WTC11 (cell line): ENCODE measurements around the gene RBPJ. TPM values are rescaled to one million over a fixed set of nuclear protein-coding genes. Genes with fewer than 3 reads are reported as not detected.

Experiments used
- ATAC-seq: fragments of 200-7000 bp; cut with Tn5 transposase; 2 replicates; pipeline ENCODE4 v1.10.0; 2021; ENCODE audit warnings: mild to moderate bottlenecking, moderate library complexity
- CTCF ChIA-PET: fragments of 300-600 bp; sonication (Branson Sonifier 250); formaldehyde crosslinking; loops from one replicate; lab custom pipeline; 2021; ENCODE audit warnings: antibody characterized with exemption; lab: Charles Lee
- POLR2A ChIA-PET: fragments of 350-600 bp; sonication (Branson Sonifier 250); formaldehyde crosslinking; loops from one replicate; lab custom pipeline; 2021; ENCODE audit warnings: antibody characterized with exemption; lab: Charles Lee
- DNase-seq: peaks from one replicate; pipeline ENCODE4 v3.0.0; 2021; ENCODE audit warnings: low spot score
- H3K27ac Mint-ChIP-seq: 2 replicates; pipeline ENCODE4 v1.8.0; 2021; ENCODE audit warnings: mixed read lengths
- H3K27me3 Mint-ChIP-seq: 2 replicates; pipeline ENCODE4 v1.8.0; 2021; ENCODE audit warnings: low read depth, mild to moderate bottlenecking, moderate library complexity, mixed read lengths
- H3K36me3 Mint-ChIP-seq: 2 replicates; pipeline ENCODE4 v1.8.0; 2021; ENCODE audit warnings: mixed read lengths
- H3K4me1 Mint-ChIP-seq: 2 replicates; pipeline ENCODE4 v1.8.0; 2022; ENCODE audit warnings: mixed read lengths
- H3K4me3 Mint-ChIP-seq: 2 replicates; pipeline ENCODE4 v1.8.0; 2021; ENCODE audit warnings: mild to moderate bottlenecking, moderate library complexity, mixed read lengths
- H3K9me3 Mint-ChIP-seq: 2 replicates; pipeline ENCODE4 v1.8.0; 2021; ENCODE audit warnings: mixed read lengths
- AFF4 ChIP-seq: sonication (generic); formaldehyde crosslinking; IDR thresholded peaks from 2 replicates; pipeline ENCODE4 v1.8.1; 2023; ENCODE audit warnings: mild to moderate bottlenecking, missing genetic modification reagents, borderline replicate concordance
- AR ChIP-seq: fragments of 250-450 bp; sonication (Bioruptor Pico); IDR thresholded peaks from 2 replicates; pipeline ENCODE4 v1.9.0; 2021; ENCODE audit warnings: mild to moderate bottlenecking
- E2F5 ChIP-seq: sonication (generic); formaldehyde crosslinking; IDR thresholded peaks from 2 replicates; pipeline ENCODE4 v1.8.1; 2022; ENCODE audit warnings: mild to moderate bottlenecking, moderate library complexity, missing genetic modification reagents
- ELF4 ChIP-seq: sonication (generic); formaldehyde crosslinking; IDR thresholded peaks from 2 replicates; pipeline ENCODE4 v1.8.1; 2022; ENCODE audit warnings: low read depth, mild to moderate bottlenecking, moderate library complexity, missing genetic modification reagents
- FOXJ3 ChIP-seq: sonication (generic); formaldehyde crosslinking; IDR thresholded peaks from 2 replicates; pipeline ENCODE4 v1.9.0; 2021; ENCODE audit warnings: missing genetic modification reagents, mild to moderate bottlenecking, borderline replicate concordance
- FOXK1 ChIP-seq: sonication (generic); formaldehyde crosslinking; IDR thresholded peaks from 2 replicates; pipeline ENCODE4 v1.8.0; 2022; ENCODE audit warnings: mild to moderate bottlenecking, moderate library complexity, missing genetic modification reagents
- FOXP4 ChIP-seq: sonication (generic); formaldehyde crosslinking; IDR thresholded peaks from 2 replicates; pipeline ENCODE4 v1.8.0; 2022; ENCODE audit warnings: mild to moderate bottlenecking, missing genetic modification reagents
- HMGA2 ChIP-seq: fragments of 250-450 bp; sonication (Bioruptor Pico); IDR thresholded peaks from 2 replicates; pipeline ENCODE4 v1.4.0; 2021; ENCODE audit warnings: mild to moderate bottlenecking, moderate library complexity
- HMGXB4 ChIP-seq: sonication (generic); formaldehyde crosslinking; IDR thresholded peaks from 2 replicates; pipeline ENCODE4 v1.8.1; 2023; ENCODE audit warnings: mild to moderate bottlenecking, moderate library complexity, missing genetic modification reagents
- IRF2 ChIP-seq: sonication (generic); formaldehyde crosslinking; IDR thresholded peaks from 2 replicates; pipeline ENCODE4 v1.8.0; 2022; ENCODE audit warnings: low read depth, missing genetic modification reagents, borderline replicate concordance
- NFATC4 ChIP-seq: fragments of 250-450 bp; sonication (Bioruptor Pico); IDR thresholded peaks from 2 replicates; pipeline ENCODE4 v1.9.0; 2021; ENCODE audit warnings: mild to moderate bottlenecking
- NFE2L1 ChIP-seq: sonication (generic); formaldehyde crosslinking; IDR thresholded peaks from 2 replicates; pipeline ENCODE4 v1.8.1; 2023; ENCODE audit warnings: missing genetic modification reagents
- OVOL2 ChIP-seq: fragments of 250-450 bp; sonication (Bioruptor Pico); IDR thresholded peaks from 2 replicates; pipeline ENCODE4 v1.9.0; 2021; ENCODE audit warnings: mild to moderate bottlenecking, borderline replicate concordance
- PRDM15 ChIP-seq: sonication (generic); formaldehyde crosslinking; IDR thresholded peaks from 2 replicates; pipeline ENCODE4 v1.8.0; 2022; ENCODE audit warnings: missing genetic modification reagents
- TEAD1 ChIP-seq: sonication (generic); formaldehyde crosslinking; IDR thresholded peaks from 2 replicates; pipeline ENCODE4 v1.8.0; 2022; ENCODE audit warnings: mild to moderate bottlenecking, missing genetic modification reagents
- USF1 ChIP-seq: sonication (generic); formaldehyde crosslinking; IDR thresholded peaks from 2 replicates; pipeline ENCODE4 v1.8.0; 2022; ENCODE audit warnings: mild to moderate bottlenecking, missing genetic modification reagents
- ZMAT4 ChIP-seq: fragments of 250-450 bp; sonication (Bioruptor Pico); IDR thresholded peaks from 2 replicates; pipeline ENCODE4 v1.9.0; 2021; ENCODE audit warnings: mild to moderate bottlenecking
- ZNF121 ChIP-seq: sonication (generic); formaldehyde crosslinking; IDR thresholded peaks from 2 replicates; pipeline ENCODE4 v1.8.0; 2023; ENCODE audit warnings: missing genetic modification reagents
- ZNF416 ChIP-seq: fragments of 250-450 bp; sonication (Bioruptor Pico); IDR thresholded peaks from 2 replicates; pipeline ENCODE4 v1.9.0; 2021; ENCODE audit warnings: mild to moderate bottlenecking, inconsistent platforms
- total RNA-seq: library from RNA; stranded (reverse); gene quantifications from 3 replicates; pipeline ENCODE4 v1.2.3, GENCODE V29; 2021

Gene RBPJ
- total RNA-seq, 1 experiment from 2014 or later: 163 TPM

GRCh38 chr4:26351685-26352084 lies 30.9 kb downstream of the RBPJ start (continued):
- TF ChIP-seq USF1 (CRISPR knock-in tag) (no peak), HMGXB4 (CRISPR knock-in tag) (no peak), ZNF121 (no peak)

GRCh38 chr4:26354491-26354890 lies 33.7 kb downstream of the RBPJ start:
- no peak for DNase-seq
- CTCF ChIA-PET: interaction anchor here (0.9 to 1.1 kb wide), 2 partner anchors 22 to 24 kb away, joined by 3 to 13 read pairs; no protein-coding TSS in a partner anchor
- TF ChIP-seq FOXJ3 (CRISPR knock-in tag) (no peak), ZNF416 (no peak), AFF4 (no peak), E2F5 (no peak), FOXK1 (CRISPR knock-in tag) (no peak), ELF4 (no peak), OVOL2 (no peak), AR (no peak), PRDM15 (CRISPR knock-in tag) (no peak), TEAD1 (CRISPR knock-in tag) (no peak), NFATC4 (no peak), HMGA2 (CRISPR knock-in tag) (no peak), NFE2L1 (no peak), ZMAT4 (CRISPR knock-in tag) (no peak), IRF2 (CRISPR knock-in tag) (no peak), FOXP4 (CRISPR knock-in tag) (no peak)

More at GRCh38 chr4:26354491-26354890, 33.7 kb downstream of the RBPJ start:
- no peaks in the 10 kb centered on the region for H3K9me3 Mint-ChIP-seq
- peaks cover 41% of the 10 kb centered on the region for H3K4me1 Mint-ChIP-seq
- H3K36me3 Mint-ChIP-seq: no peaks in the 10 kb centered on the region
- POLR2A ChIA-PET: interaction anchor here (0.7 kb wide), 1 partner anchor 93 kb away, joined by 5 read pairs; no protein-coding TSS in a partner anchor
- no peak overlapping the region for H3K4me3 Mint-ChIP-seq
- no peaks in the 10 kb centered on the region for H3K27me3 Mint-ChIP-seq
- 0 out of 2 replicates have a peak overlapping the region, but pooled peaks have one; percentile 35 for H3K27ac Mint-ChIP-seq
- no peak for ATAC-seq
